Natural killer cell treated with Interleukin-12 subunit alpha and Interleukin-12 subunit beta and Interleukin-15 and Interleukin-18, amount 100 ng/mL, for 72 hours (primary cell): ENCODE data around the gene DNER. TPM values are rescaled to one million over a fixed set of nuclear protein-coding genes. Genes with fewer than 3 reads are reported as not detected.
"Not testable (repeated sequence)": the region's sequence is repeated elsewhere in the genome, so short reads cannot be mapped to it uniquely, and the experiment has no call there.

Source experiments
- ATAC-seq, 2 donors: fragments of 150-1000 bp; cut with Tn5 transposase in 1 of 2; sonication (Bioruptor Pico), chemical (Tn5 transposase) in 1 of 2; 2 replicates each; pipeline ENCODE4 v1.10.0; 2021
- DNase-seq: peaks from one replicate; pipeline ENCODE4 v3.0.0; 2022; ENCODE audit warnings: low spot score
- H3K27ac Mint-ChIP-seq, 2 donors: 1 replicate in 1 of 2; 2 replicates in 1 of 2; pipeline ENCODE4 v1.8.0; 2022; ENCODE audit warnings: mixed read lengths in 2 of 2, mild to moderate bottlenecking in 1 of 2, moderate library complexity in 1 of 2
- H3K27me3 Mint-ChIP-seq, 2 donors: 1 replicate in 1 of 2; 2 replicates in 1 of 2; pipeline ENCODE4 v1.8.0; 2022; ENCODE audit warnings: mixed read lengths in 2 of 2
- H3K36me3 Mint-ChIP-seq: one replicate; pipeline ENCODE4 v1.8.0; 2022; ENCODE audit warnings: mixed read lengths
- H3K4me1 Mint-ChIP-seq, 2 donors: 1 replicate in 1 of 2; 2 replicates in 1 of 2; pipeline ENCODE4 v1.8.0; 2022; ENCODE audit warnings: low read depth in 2 of 2, mixed read lengths in 2 of 2, mild to moderate bottlenecking in 1 of 2
- H3K4me3 Mint-ChIP-seq: one replicate; pipeline ENCODE4 v1.8.0; 2022; ENCODE audit warnings: mixed read lengths
- H3K9me3 Mint-ChIP-seq: 2 replicates; pipeline ENCODE4 v1.8.0; 2022; ENCODE audit warnings: mixed read lengths
- total RNA-seq, 2 donors: library from RNA; stranded (reverse); gene quantifications; one replicate each; pipeline ENCODE4 v1.2.3, GENCODE V29; 2022

The DNER gene, protein sequence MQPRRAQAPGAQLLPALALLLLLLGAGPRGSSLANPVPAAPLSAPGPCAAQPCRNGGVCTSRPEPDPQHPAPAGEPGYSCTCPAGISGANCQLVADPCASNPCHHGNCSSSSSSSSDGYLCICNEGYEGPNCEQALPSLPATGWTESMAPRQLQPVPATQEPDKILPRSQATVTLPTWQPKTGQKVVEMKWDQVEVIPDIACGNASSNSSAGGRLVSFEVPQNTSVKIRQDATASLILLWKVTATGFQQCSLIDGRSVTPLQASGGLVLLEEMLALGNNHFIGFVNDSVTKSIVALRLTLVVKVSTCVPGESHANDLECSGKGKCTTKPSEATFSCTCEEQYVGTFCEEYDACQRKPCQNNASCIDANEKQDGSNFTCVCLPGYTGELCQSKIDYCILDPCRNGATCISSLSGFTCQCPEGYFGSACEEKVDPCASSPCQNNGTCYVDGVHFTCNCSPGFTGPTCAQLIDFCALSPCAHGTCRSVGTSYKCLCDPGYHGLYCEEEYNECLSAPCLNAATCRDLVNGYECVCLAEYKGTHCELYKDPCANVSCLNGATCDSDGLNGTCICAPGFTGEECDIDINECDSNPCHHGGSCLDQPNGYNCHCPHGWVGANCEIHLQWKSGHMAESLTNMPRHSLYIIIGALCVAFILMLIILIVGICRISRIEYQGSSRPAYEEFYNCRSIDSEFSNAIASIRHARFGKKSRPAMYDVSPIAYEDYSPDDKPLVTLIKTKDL
- total RNA-seq = under 1 TPM in 1 of 2 donors, not detected in 1; 0.14 TPM

DNA sequence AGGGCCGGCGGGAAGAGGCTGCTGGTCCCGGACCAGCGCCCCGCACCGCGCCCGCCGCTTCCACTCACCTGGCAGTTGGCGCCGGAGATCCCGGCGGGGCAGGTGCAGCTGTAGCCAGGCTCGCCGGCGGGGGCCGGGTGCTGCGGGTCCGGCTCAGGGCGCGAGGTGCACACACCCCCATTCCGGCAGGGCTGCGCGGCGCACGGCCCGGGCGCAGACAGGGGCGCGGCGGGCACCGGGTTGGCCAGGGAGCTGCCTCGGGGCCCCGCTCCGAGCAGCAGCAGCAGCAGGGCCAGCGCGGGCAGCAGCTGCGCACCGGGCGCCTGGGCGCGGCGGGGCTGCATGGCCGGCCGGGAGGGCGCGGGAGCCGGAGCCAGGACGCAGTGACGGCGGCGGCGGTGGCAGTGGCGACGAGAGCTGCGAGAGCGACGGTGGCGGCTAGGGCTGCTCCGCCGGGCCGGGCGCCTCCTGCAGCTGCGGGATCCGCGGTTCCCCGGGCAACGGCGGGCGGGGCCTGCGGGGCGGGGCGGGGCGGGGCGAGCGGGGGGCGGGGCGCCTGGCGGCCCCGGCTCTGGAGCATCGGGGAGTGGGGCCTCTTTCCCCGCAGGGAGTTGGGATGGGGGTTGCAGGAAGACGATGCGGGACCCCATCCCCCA, at the start of gene DNER:
TSS of gene DNER (minus strand) at position 476 of the 656 bp plus-strand sequence. CDS start at position 344, 132 bp downstream.
- peak; percentile 88 to 89 for ATAC-seq
- Mint-ChIP-seq H3K4me3 (no peak within 1 kb of the TSS), H3K27me3 (peaks cover 48 to 69% of the 10 kb centered on the region in 2 donors), H3K9me3 (no peaks in the 10 kb centered on the region), H3K36me3 (no peaks in the 10 kb centered on the region), H3K4me1 (peaks cover 0 to 5% of the 10 kb centered on the region in 2 donors), H3K27ac (no peak within 1 kb of the TSS)
- no peak for DNase-seq

DNA sequence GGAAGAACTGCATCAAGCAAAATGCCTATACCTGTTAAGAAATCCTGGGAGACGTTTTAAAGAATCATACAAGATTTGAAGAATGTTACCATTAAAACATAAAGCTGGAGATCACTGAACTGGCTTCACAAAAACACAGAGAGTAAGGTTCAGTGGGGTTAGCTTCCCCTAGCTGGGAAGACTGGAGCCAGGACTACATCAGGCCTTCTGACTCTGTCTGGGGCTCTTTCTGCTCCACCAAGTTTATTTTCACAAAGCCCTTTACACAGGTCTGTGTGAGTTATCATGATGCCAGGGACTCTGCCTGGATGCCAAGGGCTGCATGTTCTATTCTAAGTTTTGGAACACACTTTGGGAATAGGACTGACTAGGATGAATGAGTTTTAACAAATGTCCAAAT, 47.3 kb upstream of the DNER start:
- H3K27ac Mint-ChIP-seq = no peak overlapping the region
- H3K27me3 Mint-ChIP-seq = no peaks in the 10 kb centered on the region
- no peaks in the 10 kb centered on the region for H3K4me1 Mint-ChIP-seq
- no peak overlapping the region for H3K4me3 Mint-ChIP-seq
- peaks cover 25% of the 10 kb centered on the region for H3K36me3 Mint-ChIP-seq
- ATAC-seq = no peak
- no peak for DNase-seq
- H3K9me3 Mint-ChIP-seq = no peaks in the 10 kb centered on the region

DNA sequence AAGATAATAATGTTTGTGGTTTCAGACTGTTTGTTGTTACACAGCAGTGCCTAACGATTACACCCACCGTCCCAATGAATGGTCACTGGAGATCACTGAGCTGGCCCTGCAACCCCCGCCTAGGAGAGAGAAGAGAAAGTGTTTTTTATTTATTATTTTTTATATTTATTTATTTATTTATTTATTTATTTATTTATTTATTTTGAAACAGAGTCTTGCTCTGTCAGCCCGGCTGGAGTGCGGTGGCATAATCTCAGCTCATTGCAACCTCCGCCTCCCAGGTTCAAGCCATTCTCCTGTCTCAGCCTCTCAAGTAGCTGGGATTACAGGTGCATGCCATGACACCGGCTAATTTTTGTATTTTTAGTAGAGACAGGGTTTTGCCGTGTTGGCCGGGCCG, 43.1 kb upstream of the DNER start:
- not testable (repeated sequence) for ATAC-seq, H3K9me3 Mint-ChIP-seq

DNA sequence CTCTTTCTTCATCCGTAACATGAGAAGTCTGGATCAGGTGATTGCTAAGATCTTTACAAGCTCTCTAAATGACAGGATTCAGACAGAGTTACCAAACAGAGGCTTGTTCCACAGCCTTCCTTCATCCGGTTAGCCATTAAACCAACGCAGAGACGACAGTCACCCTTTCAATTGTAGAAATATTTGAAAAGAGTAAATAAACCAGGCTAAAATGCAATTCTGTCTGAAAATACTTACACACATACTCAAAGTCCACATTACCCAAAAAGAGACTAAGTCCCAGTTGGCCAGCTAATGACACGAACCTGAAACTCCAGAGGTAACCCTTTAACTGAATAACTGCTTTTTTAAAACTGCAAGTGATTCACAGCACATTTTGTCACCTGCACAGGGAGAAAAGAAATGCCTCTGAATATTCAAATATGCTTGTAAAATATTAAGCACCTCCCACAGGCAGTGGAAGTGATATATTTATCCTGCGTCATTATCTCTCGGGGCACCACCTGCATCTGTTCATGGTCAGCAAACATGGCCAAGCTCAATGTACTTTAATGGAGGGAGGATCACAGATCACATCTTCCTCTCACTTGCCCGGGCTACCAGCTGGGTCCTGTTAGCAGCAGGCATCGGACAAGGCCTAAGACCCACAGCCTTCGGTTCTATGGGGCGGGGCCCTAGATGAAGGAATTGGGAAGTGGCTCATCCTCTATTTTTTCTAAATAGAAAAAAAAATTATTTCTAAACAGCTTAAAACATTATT, 38.8 kb upstream of the DNER start:
- H3K27me3 Mint-ChIP-seq = no peaks in the 10 kb centered on the region
- no peak overlapping the region for H3K27ac Mint-ChIP-seq
- no peaks in the 10 kb centered on the region for H3K9me3 Mint-ChIP-seq
- ATAC-seq (no peak), DNase-seq (no peak)
- no peaks in the 10 kb centered on the region for H3K36me3 Mint-ChIP-seq
- H3K4me1 Mint-ChIP-seq = no peaks in the 10 kb centered on the region
- H3K4me3 Mint-ChIP-seq = no peak overlapping the region

More for the DNA sequence above, 43.1 kb upstream of the DNER start:
- not testable (repeated sequence) for H3K4me1 Mint-ChIP-seq, H3K27me3 Mint-ChIP-seq, DNase-seq, H3K36me3 Mint-ChIP-seq, H3K4me3 Mint-ChIP-seq, H3K27ac Mint-ChIP-seq

DNA sequence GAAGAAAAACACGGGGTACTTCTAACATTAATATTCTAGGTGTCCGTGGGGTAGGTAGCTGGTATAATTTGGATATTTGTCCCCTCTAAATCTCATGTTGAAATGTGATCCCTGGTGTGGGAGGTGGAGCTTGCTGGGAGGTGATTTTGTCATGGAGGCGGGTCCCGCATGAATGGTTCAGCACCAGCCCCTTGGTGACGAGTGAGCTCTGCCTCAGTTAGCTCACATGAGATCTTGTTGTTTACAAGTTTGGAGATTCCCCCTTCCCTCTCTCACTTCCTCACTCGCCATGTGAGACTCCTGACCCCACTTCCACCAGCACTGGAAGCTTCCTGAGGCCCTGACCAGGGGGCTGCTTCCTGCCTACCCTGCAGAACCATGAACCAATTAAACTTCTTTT, 35.4 kb upstream of the DNER start:
- H3K27ac Mint-ChIP-seq = no peak overlapping the region
- no peaks in the 10 kb centered on the region for H3K36me3 Mint-ChIP-seq
- H3K4me3 Mint-ChIP-seq = no peak overlapping the region
- H3K9me3 Mint-ChIP-seq = no peaks in the 10 kb centered on the region
- no peaks in the 10 kb centered on the region for H3K4me1 Mint-ChIP-seq
- DNase-seq = no peak
- peak in 1 of 2 donors; percentile 20 for ATAC-seq
- no peaks in the 10 kb centered on the region for H3K27me3 Mint-ChIP-seq

DNA sequence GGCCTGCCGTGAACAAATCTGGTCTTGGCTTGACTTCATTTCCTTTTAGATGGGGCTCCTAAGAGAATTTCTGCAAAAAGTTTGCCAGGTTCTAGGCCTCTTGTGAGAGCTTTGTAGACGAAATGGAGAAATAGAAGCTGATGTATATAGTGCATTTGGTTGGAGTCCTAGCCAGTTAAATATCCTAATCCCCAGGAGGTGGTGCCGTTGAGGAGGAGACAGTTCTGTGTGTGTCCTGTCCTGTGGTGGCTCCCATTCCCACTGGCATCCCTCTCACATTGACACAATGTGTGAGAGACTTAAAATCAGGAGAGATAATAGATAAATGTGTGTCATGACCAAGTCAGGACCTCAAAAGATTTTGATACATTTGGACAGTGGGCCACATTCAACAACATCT, 34.6 kb upstream of the DNER start:
- Mint-ChIP-seq H3K9me3 (no peaks in the 10 kb centered on the region), H3K27ac (no peak overlapping the region), H3K4me1 (no peaks in the 10 kb centered on the region), H3K36me3 (no peaks in the 10 kb centered on the region), H3K4me3 (no peak overlapping the region), H3K27me3 (no peaks in the 10 kb centered on the region)
- ATAC-seq (no peak), DNase-seq (no peak)

DNA sequence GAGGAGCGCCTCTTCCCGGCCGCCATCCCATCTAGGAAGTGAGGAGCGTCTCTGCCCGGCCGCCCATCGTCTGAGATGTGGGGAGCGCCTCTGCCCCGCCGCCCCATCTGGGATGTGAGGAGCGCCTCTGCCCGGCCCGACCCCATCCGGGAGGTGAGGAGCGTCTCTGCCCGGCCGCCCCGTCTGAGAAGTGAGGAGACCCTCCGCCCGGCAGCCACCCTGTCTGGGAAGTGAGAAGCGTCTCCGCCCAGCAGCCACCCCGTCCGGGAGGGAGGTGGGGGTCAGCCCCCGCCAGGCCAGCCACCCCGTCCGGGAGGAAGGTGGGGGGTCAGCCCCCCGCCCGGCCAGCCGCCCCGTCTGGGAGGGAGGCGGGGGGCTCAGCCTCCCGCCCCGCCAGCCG, 28.3 kb upstream of the DNER start:
- DNase-seq, H3K4me1 Mint-ChIP-seq, ATAC-seq, H3K4me3 Mint-ChIP-seq, H3K27ac Mint-ChIP-seq, H3K27me3 Mint-ChIP-seq: not testable (repeated sequence)
- H3K9me3 Mint-ChIP-seq = peaks cover 12% of the 10 kb centered on the region
- peaks cover 15% of the 10 kb centered on the region for H3K36me3 Mint-ChIP-seq

DNA sequence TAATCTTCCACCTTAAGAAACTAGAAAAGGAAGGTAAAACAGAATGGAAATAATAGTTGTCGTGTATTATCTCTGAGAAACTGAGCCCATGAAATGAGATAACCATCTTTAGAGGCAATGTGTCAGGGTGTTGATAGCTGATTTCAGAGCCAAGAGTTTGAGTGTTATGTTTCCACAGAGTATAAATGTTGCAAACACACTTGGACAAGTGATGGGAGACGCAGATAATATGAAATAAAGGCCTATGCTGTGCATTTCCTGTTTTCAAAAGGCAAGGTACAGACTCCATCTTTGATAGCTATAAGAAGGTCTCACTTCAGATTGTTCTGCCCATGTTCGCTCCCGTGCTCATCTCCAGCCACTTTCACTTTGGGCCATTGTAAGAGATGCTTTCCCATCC, 25.9 kb upstream of the DNER start:
- no peak for DNase-seq
- Mint-ChIP-seq H3K9me3 (peaks cover 16% of the 10 kb centered on the region), H3K4me1 (no peaks in the 10 kb centered on the region), H3K27me3 (no peaks in the 10 kb centered on the region), H3K27ac (no peak overlapping the region), H3K4me3 (no peak overlapping the region), H3K36me3 (peaks cover 24% of the 10 kb centered on the region)
- no peak for ATAC-seq

DNA sequence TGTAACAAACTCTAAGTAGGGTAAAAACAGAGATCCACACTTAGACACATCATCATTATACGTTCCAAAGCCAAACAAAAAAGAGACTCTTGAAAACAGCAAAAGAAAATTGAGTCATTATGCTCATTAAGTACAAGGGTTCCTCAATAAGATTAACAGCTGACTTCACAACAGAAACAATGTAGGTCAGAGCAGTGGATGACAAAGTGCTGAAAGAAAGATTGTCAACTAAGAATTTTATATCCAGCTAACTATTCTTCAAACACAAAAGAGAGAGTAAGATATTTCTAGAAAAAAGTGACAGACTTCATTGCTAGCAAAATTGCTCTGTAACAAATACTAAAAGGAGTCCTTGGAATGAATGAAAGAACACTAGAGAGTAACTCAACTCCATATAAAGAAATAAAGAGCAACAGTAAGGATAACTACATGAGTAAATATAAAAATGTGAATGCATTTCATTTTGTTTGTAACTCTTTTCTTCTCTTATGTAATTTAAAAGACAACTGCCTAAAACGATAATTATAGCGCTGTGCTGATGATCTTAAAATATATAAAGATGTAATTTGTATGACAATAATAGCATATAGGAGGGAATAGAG, 23.8 kb upstream of the DNER start:
- peaks cover 0 to 10% of the 10 kb centered on the region in 2 donors for H3K4me1 Mint-ChIP-seq
- ATAC-seq (no peak), DNase-seq (no peak)
- peaks cover 16% of the 10 kb centered on the region for H3K9me3 Mint-ChIP-seq
- peaks cover 24% of the 10 kb centered on the region for H3K36me3 Mint-ChIP-seq
- H3K27me3 Mint-ChIP-seq = peaks cover 0 to 1% of the 10 kb centered on the region in 2 donors
- H3K4me3 Mint-ChIP-seq = no peak overlapping the region
- H3K27ac Mint-ChIP-seq = no peak overlapping the region

DNA sequence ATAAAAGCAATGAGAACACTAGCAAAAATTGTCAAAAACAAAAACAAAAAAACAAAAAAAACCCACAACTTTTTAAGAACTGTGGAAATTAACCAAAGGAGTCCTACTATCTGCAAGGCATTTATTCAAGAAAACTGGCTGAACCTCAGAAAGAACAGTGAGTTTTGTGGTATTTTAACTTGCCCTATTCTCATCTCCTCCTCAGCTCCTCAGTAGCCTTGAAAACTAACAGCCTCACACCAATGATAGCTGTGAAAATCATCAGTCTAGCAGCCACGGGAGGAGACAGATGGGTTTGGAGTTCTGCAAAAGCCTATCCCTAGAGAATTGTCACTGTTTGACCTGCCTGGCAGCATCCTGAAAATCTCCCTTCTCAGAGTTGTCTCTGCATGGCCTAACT, 20.1 kb upstream of the DNER start:
- Mint-ChIP-seq H3K4me3 (no peak overlapping the region), H3K36me3 (peaks cover 24% of the 10 kb centered on the region), H3K9me3 (peaks cover 16% of the 10 kb centered on the region), H3K27ac (peak overlapping the region in 1 of 2 donors; percentile 1), H3K27me3 (peaks cover 4 to 21% of the 10 kb centered on the region in 2 donors), H3K4me1 (peaks cover 0 to 10% of the 10 kb centered on the region in 2 donors)
- ATAC-seq (no peak), DNase-seq (no peak)

DNA sequence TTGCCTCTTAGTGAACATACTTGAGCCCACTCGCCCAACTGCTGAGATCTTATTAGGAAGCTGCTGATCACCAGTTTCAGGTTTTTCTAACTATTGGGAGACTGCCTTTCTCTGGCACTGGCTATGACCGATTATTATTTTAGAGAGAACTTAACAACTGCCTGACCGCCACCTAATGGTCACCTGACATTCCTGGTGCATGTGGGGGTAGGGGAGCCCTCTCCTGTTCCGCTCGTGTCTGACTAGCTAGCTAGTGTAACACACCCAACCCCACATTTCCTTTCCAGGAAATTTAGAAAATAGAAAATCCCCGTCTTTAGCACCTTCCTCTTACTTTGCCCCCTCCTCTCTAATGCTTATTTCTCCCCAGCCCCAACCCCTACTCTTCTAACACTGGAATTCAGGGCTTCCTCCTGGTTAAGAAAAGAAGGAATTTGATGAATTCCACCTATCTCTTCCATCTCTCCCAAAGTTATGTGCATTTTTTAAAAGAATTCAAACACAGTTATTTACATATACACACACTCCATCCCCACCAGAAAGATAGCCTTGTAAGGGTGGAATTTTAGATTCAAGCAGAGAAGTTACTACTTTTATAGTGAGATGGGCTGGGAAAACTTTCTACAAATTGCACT, 19.4 kb upstream of the DNER start:
- peaks cover 12% of the 10 kb centered on the region for H3K9me3 Mint-ChIP-seq
- H3K4me1 Mint-ChIP-seq = peaks cover 0 to 10% of the 10 kb centered on the region in 2 donors
- no peak overlapping the region for H3K4me3 Mint-ChIP-seq
- DNase-seq = no peak
- peaks cover 4 to 21% of the 10 kb centered on the region in 2 donors for H3K27me3 Mint-ChIP-seq
- peaks cover 20% of the 10 kb centered on the region for H3K36me3 Mint-ChIP-seq
- peak overlapping the region in 1 of 2 donors; percentile 1 for H3K27ac Mint-ChIP-seq
- ATAC-seq = no peak

DNA sequence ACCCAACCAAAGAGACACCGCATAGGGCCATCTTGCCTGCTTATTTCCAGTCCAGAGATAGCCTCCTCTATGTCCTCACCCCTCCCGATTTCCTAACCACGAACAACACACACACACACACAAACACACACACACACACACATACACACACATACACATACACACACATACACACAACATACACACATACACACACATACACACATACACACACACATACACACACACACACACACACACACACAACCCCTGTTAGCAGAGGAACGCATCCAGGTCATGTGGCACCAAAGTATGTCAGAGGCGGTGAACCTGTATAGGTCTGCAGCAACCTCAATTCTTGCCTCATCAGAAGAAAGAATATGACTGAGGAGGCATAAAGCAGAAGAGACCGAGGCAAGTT, 18.5 kb upstream of the DNER start:
- H3K36me3 Mint-ChIP-seq = peaks cover 12% of the 10 kb centered on the region
- peaks cover 7% of the 10 kb centered on the region for H3K9me3 Mint-ChIP-seq

More for the DNA sequence above, 18.5 kb upstream of the DNER start:
- H3K27me3 Mint-ChIP-seq = peaks cover 4 to 21% of the 10 kb centered on the region in 2 donors
- H3K4me3 Mint-ChIP-seq = no peak overlapping the region
- ATAC-seq = peak in 1 of 2 donors; percentile 28
- H3K27ac Mint-ChIP-seq = no peak overlapping the region
- DNase-seq = no peak
- H3K4me1 Mint-ChIP-seq = peaks cover 0 to 10% of the 10 kb centered on the region in 2 donors
